Upper lobe of left lung (tissue), 4 donors: ENCODE data around the gene MICAL3.

Experiments
- EP300 ChIP-seq, 4 donors: sonication (generic); formaldehyde crosslinking; IDR thresholded peaks; one replicate each; pipeline ENCODE4 v1.5.1; 2017; ENCODE audit warnings: antibody characterized with exemption in 4 of 4, control low read depth in 2 of 4
- POLR2A ChIP-seq, 4 donors: fragments of 450-650 bp; IDR thresholded peaks; one replicate each; pipeline ENCODE4 v1.5.1; 2016 to 2017; ENCODE audit warnings: antibody characterized with exemption in 4 of 4, mild to moderate bottlenecking in 2 of 4
- POLR2AphosphoS5 ChIP-seq, 2 donors: sonication (generic); formaldehyde crosslinking; IDR thresholded peaks; one replicate each; pipeline ENCODE4 v1.5.1; 2017; ENCODE audit warnings: antibody characterized with exemption in 2 of 2
- TF ChIP-seq, protein P1 (sequence below), 6 experiments: fragments of 450-650 bp in 4 of 6; fragments of 200-600 bp in 2 of 6; sonication (generic) in 2 of 6; IDR thresholded peaks; one replicate each; pipeline ENCODE4 v1.5.1; 2016 to 2019; ENCODE audit warnings: antibody characterized with exemption in 6 of 6

DNA sequence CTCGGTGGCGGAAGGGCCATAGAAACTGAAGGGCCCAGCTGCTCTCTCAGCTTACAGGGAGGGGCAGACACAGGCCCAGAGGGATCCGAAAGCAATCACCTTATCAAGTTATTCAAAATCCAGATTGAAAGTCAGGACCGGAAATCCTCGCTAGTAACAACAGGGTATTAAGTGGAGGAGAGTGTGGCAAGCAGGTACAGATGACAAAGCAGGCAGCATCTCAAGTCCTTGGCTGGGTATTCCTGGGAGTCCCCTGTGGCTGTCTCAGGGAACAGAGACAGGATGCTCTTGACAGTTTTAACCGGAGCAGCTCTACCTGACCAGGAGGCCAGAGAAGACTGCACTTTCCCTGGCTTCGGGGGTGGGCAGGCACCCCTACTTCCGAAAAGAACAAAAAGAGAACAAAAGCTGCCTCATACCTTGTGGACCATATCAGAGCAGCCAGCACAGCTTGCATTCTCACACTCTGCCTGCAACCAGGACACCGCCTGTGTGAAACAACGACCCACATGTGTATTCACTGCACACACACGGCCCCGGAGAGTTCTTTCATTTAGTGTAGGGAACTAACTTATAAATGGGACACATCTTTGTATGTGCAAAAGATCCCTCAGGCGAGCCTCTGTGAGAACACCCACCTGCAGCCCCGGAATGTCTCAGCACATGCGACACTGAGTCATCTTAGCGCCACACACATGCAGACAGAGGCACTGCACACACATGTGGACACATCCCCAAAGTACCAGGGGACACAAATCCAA lies 78.3 kb downstream of the MICAL3 start:
- TF ChIP-seq EP300 (IDR thresholded peaks at IDR 0.05) (no peak), POLR2A (IDR thresholded peaks at IDR 0.05) (no peak), POLR2AphosphoS5 (IDR thresholded peaks at IDR 0.05) (no peak)
- TF ChIP-seq, protein P1, sequence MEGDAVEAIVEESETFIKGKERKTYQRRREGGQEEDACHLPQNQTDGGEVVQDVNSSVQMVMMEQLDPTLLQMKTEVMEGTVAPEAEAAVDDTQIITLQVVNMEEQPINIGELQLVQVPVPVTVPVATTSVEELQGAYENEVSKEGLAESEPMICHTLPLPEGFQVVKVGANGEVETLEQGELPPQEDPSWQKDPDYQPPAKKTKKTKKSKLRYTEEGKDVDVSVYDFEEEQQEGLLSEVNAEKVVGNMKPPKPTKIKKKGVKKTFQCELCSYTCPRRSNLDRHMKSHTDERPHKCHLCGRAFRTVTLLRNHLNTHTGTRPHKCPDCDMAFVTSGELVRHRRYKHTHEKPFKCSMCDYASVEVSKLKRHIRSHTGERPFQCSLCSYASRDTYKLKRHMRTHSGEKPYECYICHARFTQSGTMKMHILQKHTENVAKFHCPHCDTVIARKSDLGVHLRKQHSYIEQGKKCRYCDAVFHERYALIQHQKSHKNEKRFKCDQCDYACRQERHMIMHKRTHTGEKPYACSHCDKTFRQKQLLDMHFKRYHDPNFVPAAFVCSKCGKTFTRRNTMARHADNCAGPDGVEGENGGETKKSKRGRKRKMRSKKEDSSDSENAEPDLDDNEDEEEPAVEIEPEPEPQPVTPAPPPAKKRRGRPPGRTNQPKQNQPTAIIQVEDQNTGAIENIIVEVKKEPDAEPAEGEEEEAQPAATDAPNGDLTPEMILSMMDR (IDR thresholded peaks at IDR 0.05), result no peak
